WTC11 (cell line): Measurements from ENCODE around the gene CRYBA1.

ENCODE experiments used
- CREB1 ChIP-seq: sonication (generic); formaldehyde crosslinking; IDR thresholded peaks from 2 replicates; pipeline ENCODE4 v1.8.0; 2023; ENCODE audit warnings: mild to moderate bottlenecking, missing genetic modification reagents
- ZNF281 ChIP-seq: sonication (generic); formaldehyde crosslinking; IDR thresholded peaks from 2 replicates; pipeline ENCODE4 v1.8.0; 2023; ENCODE audit warnings: mild to moderate bottlenecking, missing genetic modification reagents
- TF ChIP-seq, protein P1 (sequence below): fragments of 200-600 bp; IDR thresholded peaks from 2 replicates; pipeline ENCODE4 v1.8.0; 2022; ENCODE audit warnings: antibody characterized with exemption

- no peak for TF ChIP-seq CREB1
- TF ChIP-seq, protein P1, sequence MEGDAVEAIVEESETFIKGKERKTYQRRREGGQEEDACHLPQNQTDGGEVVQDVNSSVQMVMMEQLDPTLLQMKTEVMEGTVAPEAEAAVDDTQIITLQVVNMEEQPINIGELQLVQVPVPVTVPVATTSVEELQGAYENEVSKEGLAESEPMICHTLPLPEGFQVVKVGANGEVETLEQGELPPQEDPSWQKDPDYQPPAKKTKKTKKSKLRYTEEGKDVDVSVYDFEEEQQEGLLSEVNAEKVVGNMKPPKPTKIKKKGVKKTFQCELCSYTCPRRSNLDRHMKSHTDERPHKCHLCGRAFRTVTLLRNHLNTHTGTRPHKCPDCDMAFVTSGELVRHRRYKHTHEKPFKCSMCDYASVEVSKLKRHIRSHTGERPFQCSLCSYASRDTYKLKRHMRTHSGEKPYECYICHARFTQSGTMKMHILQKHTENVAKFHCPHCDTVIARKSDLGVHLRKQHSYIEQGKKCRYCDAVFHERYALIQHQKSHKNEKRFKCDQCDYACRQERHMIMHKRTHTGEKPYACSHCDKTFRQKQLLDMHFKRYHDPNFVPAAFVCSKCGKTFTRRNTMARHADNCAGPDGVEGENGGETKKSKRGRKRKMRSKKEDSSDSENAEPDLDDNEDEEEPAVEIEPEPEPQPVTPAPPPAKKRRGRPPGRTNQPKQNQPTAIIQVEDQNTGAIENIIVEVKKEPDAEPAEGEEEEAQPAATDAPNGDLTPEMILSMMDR = no peak
- TF ChIP-seq ZNF281 (CRISPR knock-in tag) = no peak
Measured at GRCh38 chr17:29295420-29295819, 48.8 kb downstream of the CRYBA1 start.
